GM12873 (cell line): ENCODE results near the gene LRRC4C.

Experiments
- CTCF ChIP-seq: IDR thresholded peaks from 2 replicates; pipeline ENCODE4 v1.5.1; 2012; ENCODE audit warnings: low read depth, mild to moderate bottlenecking, moderate library complexity, low read length, control low read depth; ENCODE audit not compliant: insufficient read depth; ENCODE audit errors: missing control alignments

Gene LRRC4C

GRCh38 chr11:41328324-41328723 lies 131.1 kb downstream of the LRRC4C start:
- TF ChIP-seq CTCF = no peak

GRCh38 chr11:41323446-41323845 lies 136.0 kb downstream of the LRRC4C start:
- no peak for TF ChIP-seq CTCF

- no peak for TF ChIP-seq CTCF
These were observed 138.8 kb downstream of the LRRC4C start for GRCh38 chr11:41320653-41321052.

- TF ChIP-seq CTCF = no peak
These were observed 139.2 kb downstream of the LRRC4C start for GRCh38 chr11:41320238-41320637.

GRCh38 chr11:41319434-41319833 lies 140.0 kb downstream of the LRRC4C start:
- no peak for TF ChIP-seq CTCF

- no peak for TF ChIP-seq CTCF
These were observed 142.7 kb downstream of the LRRC4C start for GRCh38 chr11:41316751-41317150.

- no peak for TF ChIP-seq CTCF
These were observed 146.2 kb downstream of the LRRC4C start for GRCh38 chr11:41313226-41313625.
